CD8-positive, alpha-beta memory T cell (primary cell): ENCODE measurements around the gene FXYD5. TPM values are rescaled to one million over a fixed set of nuclear protein-coding genes. Genes with fewer than 3 reads are reported as not detected.
A peak's percentile ranks its signal among the peaks of the same experiment; 100 is the strongest.

Experiments
- CTCF ChIA-PET: fragments of 350-600 bp; sonication (Branson Sonifier 250); formaldehyde crosslinking; loops from one replicate; lab custom pipeline; 2021; ENCODE audit warnings: antibody characterized with exemption; lab: Charles Lee
- POLR2A ChIA-PET: fragments of 350-600 bp; sonication (Branson Sonifier 250); formaldehyde crosslinking; loops from one replicate; lab custom pipeline; 2021; ENCODE audit warnings: antibody characterized with exemption; lab: Charles Lee
- DNase-seq, 5 donors: peaks; one replicate each; pipeline versions ENCODE4 v3.0.0 to v3.0.0-alpha.2; 2020 to 2022; ENCODE audit warnings: mixed read lengths in 1 of 5
- H3K27ac ChIP-seq: one replicate; pipeline ENCODE4 v1.7.0; 2013; ENCODE audit warnings: low read depth, mild to moderate bottlenecking, low read length, moderate library complexity
- H3K27me3 ChIP-seq: 2 replicates; pipeline ENCODE4 v1.7.0; 2013; ENCODE audit warnings: low read length, mild to moderate bottlenecking; ENCODE audit not compliant: insufficient read depth, poor library complexity, severe bottlenecking
- H3K36me3 ChIP-seq: 2 replicates; pipeline ENCODE4 v1.7.0; 2013; ENCODE audit warnings: mild to moderate bottlenecking, low read length, moderate library complexity; ENCODE audit not compliant: insufficient read depth
- H3K4me1 ChIP-seq: 2 replicates; pipeline ENCODE4 v1.7.0; 2013; ENCODE audit warnings: mild to moderate bottlenecking, low read length, moderate library complexity; ENCODE audit not compliant: insufficient read depth
- H3K4me3 ChIP-seq: 2 replicates; pipeline ENCODE4 v1.7.0; 2013; ENCODE audit warnings: mild to moderate bottlenecking, low read length
- H3K9me3 ChIP-seq: 2 replicates; pipeline ENCODE4 v1.7.0; 2013; ENCODE audit warnings: mild to moderate bottlenecking, low read length
- H3K27ac Mint-ChIP-seq, 8 donors: one replicate each; pipeline ENCODE4 v1.8.0; 2020 to 2021; ENCODE audit warnings: mixed read lengths in 8 of 8, mild to moderate bottlenecking in 6 of 8, inconsistent platforms in 3 of 8, moderate library complexity in 3 of 8
- H3K27me3 Mint-ChIP-seq, 2 donors: one replicate each; pipeline ENCODE4 v1.8.0; 2020 to 2021; ENCODE audit warnings: mixed read lengths in 2 of 2, mild to moderate bottlenecking in 1 of 2, moderate library complexity in 1 of 2
- H3K36me3 Mint-ChIP-seq, 3 donors: one replicate each; pipeline ENCODE4 v1.8.0; 2020 to 2021; ENCODE audit warnings: mixed read lengths in 3 of 3, inconsistent platforms in 1 of 3, mild to moderate bottlenecking in 1 of 3
- H3K4me1 Mint-ChIP-seq, 3 donors: one replicate each; pipeline ENCODE4 v1.8.0; 2020 to 2021; ENCODE audit warnings: mixed read lengths in 3 of 3, inconsistent platforms in 1 of 3, mild to moderate bottlenecking in 1 of 3
- H3K4me3 Mint-ChIP-seq, 7 donors: one replicate each; pipeline ENCODE4 v1.8.0; 2020 to 2021; ENCODE audit warnings: mixed read lengths in 7 of 7, mild to moderate bottlenecking in 6 of 7, moderate library complexity in 4 of 7, inconsistent platforms in 2 of 7
- H3K9me3 Mint-ChIP-seq, 5 donors: one replicate each; pipeline ENCODE4 v1.8.0; 2020 to 2022; ENCODE audit warnings: mixed read lengths in 5 of 5, mild to moderate bottlenecking in 3 of 5, moderate library complexity in 2 of 5, inconsistent platforms in 1 of 5
- polyA plus RNA-seq: library from polyadenylated mRNA; unstranded; fragments of 300-500 nt; fragmentation: Illumina TruSeq; gene quantifications from one replicate; pipeline ENCODE4 v1.2.3, GENCODE V29; 2021
- total RNA-seq, 2 experiments: library from RNA; stranded (reverse); gene quantifications; one replicate each; pipeline ENCODE4 v1.2.3, GENCODE V29; 2021

The FXYD5 gene
- total and polyA plus RNA-seq, 3 experiments from 2014 or later = 295 to 560 (median 295) TPM

DNA sequence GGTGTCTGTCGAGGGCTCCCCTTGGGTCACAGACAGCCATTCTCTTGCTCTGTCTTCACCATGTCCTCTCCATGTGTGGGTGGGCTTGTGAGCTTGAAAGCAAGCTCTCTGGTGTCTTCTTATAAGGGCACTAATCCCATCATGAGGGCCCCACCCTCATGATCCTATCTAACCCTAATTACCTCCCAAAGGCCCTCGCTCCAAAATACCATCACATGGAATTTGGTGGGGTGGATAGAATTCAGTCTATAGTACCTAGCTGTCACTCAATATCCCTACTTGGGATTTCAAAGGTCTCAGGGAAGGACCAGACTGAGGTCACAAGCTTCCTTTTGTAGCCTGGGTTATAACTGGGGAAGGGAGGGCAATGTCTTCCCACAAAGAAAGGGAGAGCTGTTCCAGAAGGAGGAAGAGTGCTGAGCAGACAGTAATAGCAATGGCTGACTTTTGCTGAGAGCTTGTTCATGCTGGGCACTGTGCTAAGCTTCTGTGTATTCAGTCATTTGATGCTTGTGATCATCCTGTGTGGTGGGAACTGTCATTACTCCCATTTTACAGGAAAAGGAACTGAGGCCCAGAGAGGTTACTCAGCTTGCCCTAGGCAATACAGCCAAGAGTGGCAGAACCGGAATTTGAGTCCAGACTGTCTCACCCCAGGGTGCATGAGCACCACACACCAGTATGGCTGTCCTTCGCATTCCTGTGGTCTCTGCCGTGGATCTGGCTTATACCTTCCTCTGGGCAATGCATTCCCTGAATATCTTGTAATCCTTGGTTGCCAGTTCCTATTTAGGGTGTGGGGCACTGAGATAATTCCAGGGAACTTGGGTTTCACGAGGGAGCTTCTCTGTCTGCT is 8.2 kb downstream of the FXYD5 start:
- H3K4me1 Mint-ChIP-seq = peaks cover 43 to 64% (median 64%) of the 10 kb centered on the region in 3 donors
- no peak overlapping the region for H3K4me3 Mint-ChIP-seq
- no peak for DNase-seq
- Histone ChIP-seq H3K27me3 (no peaks in the 10 kb centered on the region), H3K4me3 (no peak overlapping the region), H3K9me3 (peaks cover 8% of the 10 kb centered on the region), H3K4me1 (peaks cover 22% of the 10 kb centered on the region), H3K27ac (no peak overlapping the region), H3K36me3 (peaks cover 84% of the 10 kb centered on the region)
- ChIA-PET CTCF (interaction anchor here (0.7 to 1.8 kb wide), 4 partner anchors 9 to 78 kb away, joined by 3 to 5 read pairs (median 4); partner anchors contain the start of gene FXYD5), POLR2A (no interaction called here)
- peaks cover 0 to 2% of the 10 kb centered on the region in 2 donors for H3K27me3 Mint-ChIP-seq
- peaks cover 0 to 14% (median 5%) of the 10 kb centered on the region in 5 donors for H3K9me3 Mint-ChIP-seq
- H3K27ac Mint-ChIP-seq = peak overlapping the region; percentile 44 to 88 (median 63)
- H3K36me3 Mint-ChIP-seq = peaks cover 58 to 99% (median 58%) of the 10 kb centered on the region in 3 donors

DNA sequence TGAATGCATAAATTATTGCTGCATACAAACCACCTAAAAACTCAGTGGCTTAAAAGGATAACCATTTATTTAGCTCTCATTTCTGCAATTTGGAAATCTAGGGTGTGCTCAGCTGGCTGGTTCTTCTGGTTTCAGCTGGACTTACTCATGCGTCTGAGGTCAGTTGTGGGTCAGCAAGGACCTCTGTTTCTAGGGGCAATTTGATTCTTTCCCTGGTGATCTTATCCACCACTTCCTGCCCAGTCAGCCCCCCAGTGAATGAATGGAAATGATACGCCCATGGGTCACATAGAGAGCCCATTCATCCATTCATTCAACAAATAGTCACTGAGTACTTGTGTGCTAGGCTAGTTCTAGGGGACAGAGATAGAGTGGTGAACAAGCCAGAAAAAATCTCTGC is 9.9 kb downstream of the FXYD5 start:
- Histone ChIP-seq H3K4me1 (peaks cover 23% of the 10 kb centered on the region), H3K36me3 (peaks cover 75% of the 10 kb centered on the region), H3K27me3 (no peaks in the 10 kb centered on the region), H3K4me3 (no peak overlapping the region), H3K9me3 (peaks cover 8% of the 10 kb centered on the region), H3K27ac (no peak overlapping the region)
- ChIA-PET CTCF (interaction anchor here (1.3 kb wide), 1 partner anchor 331 kb away, joined by 3 read pairs; no protein-coding TSS in a partner anchor), POLR2A (no interaction called here)
- Mint-ChIP-seq H3K36me3 (peaks cover 46 to 96% (median 53%) of the 10 kb centered on the region in 3 donors), H3K4me1 (peaks cover 31 to 61% (median 55%) of the 10 kb centered on the region in 3 donors), H3K9me3 (peaks cover 0 to 14% (median 5%) of the 10 kb centered on the region in 5 donors), H3K4me3 (no peak overlapping the region), H3K27me3 (peaks cover 0 to 2% of the 10 kb centered on the region in 2 donors), H3K27ac (peak overlapping the region in 7 of 8 donors; percentile 31 to 83 (median 54))
- no peak for DNase-seq

DNA sequence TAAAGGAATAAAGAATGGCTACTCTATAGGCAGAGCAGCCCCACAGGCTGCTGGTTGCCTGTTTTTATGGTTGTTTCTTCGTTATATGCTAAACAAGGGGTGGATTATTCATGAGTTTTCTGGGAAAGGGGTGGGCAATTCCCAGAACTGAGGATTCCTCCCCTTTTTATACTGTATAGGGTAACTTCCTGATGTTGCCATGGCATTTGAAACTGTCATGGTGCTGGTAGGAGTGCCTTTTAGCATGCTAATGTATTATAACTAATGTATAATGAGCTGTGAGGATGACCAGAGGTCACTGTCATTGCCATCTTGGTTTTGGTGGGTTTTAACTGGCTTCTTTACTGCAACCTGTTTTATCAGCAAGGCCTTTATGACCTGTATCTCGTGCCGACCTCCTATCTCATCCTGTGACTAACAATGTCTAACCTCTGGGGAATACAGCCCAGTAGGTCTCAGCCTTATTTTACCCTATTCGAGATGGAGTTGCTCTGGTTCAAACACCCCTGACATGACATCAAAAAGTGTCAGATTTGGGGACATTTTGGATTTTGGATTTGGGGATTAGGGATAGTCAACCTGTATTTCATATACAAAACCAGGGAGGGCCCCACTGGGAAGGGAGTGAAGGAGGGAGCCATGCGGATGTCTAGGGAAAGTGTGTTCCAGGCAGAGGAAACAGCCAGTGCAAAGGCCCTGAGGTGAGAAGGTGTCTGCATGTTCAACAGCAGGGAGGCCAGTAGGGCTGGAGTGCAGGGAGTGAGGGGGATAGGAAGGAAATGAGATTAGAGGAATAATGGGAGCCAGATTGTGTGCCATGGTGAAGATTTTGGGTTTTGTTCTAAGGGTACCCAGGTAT is 10.9 kb downstream of the FXYD5 start:
- Mint-ChIP-seq H3K4me1 (peaks cover 30 to 59% (median 53%) of the 10 kb centered on the region in 3 donors), H3K36me3 (peaks cover 44 to 96% (median 51%) of the 10 kb centered on the region in 3 donors), H3K9me3 (peaks cover 0 to 14% (median 5%) of the 10 kb centered on the region in 5 donors), H3K27ac (peak overlapping the region in 7 of 8 donors; percentile 19 to 80 (median 50)), H3K27me3 (peaks cover 0 to 2% of the 10 kb centered on the region in 2 donors), H3K4me3 (no peak overlapping the region)
- Histone ChIP-seq H3K4me1 (peaks cover 23% of the 10 kb centered on the region), H3K4me3 (peak overlapping the region; percentile 0), H3K27ac (peak overlapping the region; percentile 18), H3K27me3 (no peaks in the 10 kb centered on the region), H3K9me3 (peaks cover 8% of the 10 kb centered on the region), H3K36me3 (peaks cover 72% of the 10 kb centered on the region)
- ChIA-PET POLR2A (no interaction called here), CTCF (interaction anchor here (0.9 kb wide), 1 partner anchor 23 kb away, joined by 3 read pairs; no protein-coding TSS in a partner anchor)
- no peak for DNase-seq

DNA sequence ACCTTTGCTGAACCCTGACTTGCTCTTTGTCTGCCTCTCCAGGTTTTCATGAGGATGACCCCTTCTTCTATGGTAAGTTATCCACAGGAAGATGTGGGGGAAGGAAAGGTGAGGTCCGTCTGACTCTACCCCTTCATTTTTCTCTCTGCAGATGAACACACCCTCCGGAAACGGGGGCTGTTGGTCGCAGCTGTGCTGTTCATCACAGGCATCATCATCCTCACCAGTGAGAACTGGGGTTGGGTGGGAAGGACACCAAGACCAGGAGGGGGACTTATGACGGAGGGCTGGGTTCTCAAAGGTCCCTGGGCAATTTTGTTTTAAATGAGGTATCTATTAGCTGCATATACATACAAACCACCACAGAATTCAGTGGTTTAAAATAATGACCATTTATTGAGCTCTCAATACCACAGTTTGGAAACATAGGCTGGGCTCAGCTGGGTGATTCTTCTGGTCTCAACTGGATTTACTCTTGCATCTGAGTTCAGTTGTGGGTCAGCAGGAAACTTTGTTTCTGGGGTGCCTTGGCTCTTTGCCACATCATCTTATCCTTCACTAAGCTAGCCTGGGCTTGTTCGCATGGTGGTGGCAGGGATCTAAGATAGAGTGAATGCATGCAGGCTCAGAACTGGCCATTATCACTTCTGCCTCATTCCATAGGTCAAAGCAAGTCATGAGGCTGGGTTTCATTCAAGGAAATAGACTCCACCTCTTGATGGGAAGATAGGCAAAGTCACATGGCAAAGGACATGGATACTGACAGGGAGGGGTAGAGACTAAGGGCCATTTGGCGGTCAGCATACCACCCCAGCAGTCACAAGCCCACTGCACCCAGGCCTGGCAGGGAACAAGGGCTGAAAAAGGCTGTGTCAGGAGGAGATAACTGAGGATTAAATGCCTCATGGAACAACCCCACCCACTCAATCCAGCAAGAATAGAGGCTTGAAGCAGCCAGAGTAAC is 11.8 kb downstream of the FXYD5 start:
- Histone ChIP-seq H3K4me3 (peak overlapping the region; percentile 0), H3K27ac (peak overlapping the region; percentile 18), H3K27me3 (no peaks in the 10 kb centered on the region), H3K36me3 (peaks cover 63% of the 10 kb centered on the region), H3K4me1 (peaks cover 23% of the 10 kb centered on the region), H3K9me3 (peaks cover 8% of the 10 kb centered on the region)
- Mint-ChIP-seq H3K4me1 (peaks cover 29 to 55% (median 50%) of the 10 kb centered on the region in 3 donors), H3K27ac (peak overlapping the region; percentile 72 to 94 (median 90)), H3K9me3 (peaks cover 0 to 14% (median 5%) of the 10 kb centered on the region in 5 donors), H3K4me3 (peak overlapping the region in 2 of 7 donors; percentile 9 to 34), H3K27me3 (peaks cover 0 to 2% of the 10 kb centered on the region in 2 donors), H3K36me3 (peaks cover 40 to 92% (median 43%) of the 10 kb centered on the region in 3 donors)
- CTCF ChIA-PET = interaction anchor here (0.9 to 1.5 kb wide), 3 partner anchors 12 to 122 kb away, joined by 3 to 4 read pairs (median 3); partner anchors contain the start of gene FXYD5
- no peak for DNase-seq
- POLR2A ChIA-PET = no interaction called here

DNA sequence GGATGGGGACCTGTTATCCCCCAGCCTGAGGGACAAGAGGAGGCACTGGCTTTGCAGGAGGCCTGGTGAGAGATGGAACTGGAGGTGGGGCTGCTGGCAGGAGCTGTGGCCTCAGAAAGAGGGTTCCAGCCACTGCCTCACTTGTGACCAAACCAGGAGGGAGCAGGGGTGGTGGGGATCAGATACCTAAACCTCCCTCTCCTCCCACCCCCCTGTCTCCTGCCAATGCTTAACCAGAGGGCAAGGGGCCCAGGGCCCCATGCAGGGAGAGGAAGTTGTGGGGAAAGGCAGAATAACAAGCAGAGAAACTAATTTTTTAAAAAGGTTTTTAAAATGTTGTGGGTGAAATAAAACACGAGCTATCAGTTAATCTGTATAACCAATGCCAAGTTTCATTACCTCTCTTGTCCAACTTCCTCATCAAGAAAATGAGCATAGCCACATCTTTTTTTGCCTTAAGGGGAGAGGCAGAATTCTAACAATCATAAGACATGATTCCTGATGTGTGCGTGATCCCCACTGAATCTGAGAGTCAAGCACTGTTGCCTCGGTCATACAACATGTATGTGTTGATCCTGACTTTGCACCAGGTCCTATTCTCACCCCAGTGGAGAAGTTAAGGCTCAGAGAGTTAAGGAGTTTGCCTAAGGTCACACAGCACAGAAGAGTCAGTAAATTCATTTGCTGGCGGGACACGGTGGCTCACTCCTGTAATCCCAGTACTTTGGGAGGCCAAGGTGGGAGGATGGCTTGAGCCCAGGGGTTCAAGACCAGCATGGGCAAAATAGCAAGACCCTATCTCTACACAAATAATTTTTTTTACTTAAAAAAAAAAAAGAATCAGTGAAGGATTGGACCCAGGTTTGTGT is 12.9 kb downstream of the FXYD5 start:
- Mint-ChIP-seq H3K36me3 (peaks cover 30 to 85% (median 33%) of the 10 kb centered on the region in 3 donors), H3K4me3 (peak overlapping the region in 4 of 7 donors; percentile 25 to 43 (median 31)), H3K27me3 (peaks cover 0 to 2% of the 10 kb centered on the region in 2 donors), H3K9me3 (peaks cover 0 to 14% (median 2%) of the 10 kb centered on the region in 5 donors), H3K27ac (peak overlapping the region; percentile 68 to 94 (median 88)), H3K4me1 (peaks cover 29 to 57% (median 50%) of the 10 kb centered on the region in 3 donors)
- Histone ChIP-seq H3K4me1 (peaks cover 33% of the 10 kb centered on the region), H3K4me3 (no peak overlapping the region), H3K36me3 (peaks cover 54% of the 10 kb centered on the region), H3K27me3 (no peaks in the 10 kb centered on the region), H3K9me3 (peaks cover 8% of the 10 kb centered on the region), H3K27ac (peak overlapping the region; percentile 18)
- CTCF ChIA-PET = interaction anchor here (1.0 to 1.7 kb wide), 3 partner anchors 13 to 123 kb away, joined by 3 to 4 read pairs (median 4); partner anchors contain the start of gene FXYD5
- POLR2A ChIA-PET = no interaction called here
- peak in 1 of 5 donors; percentile 22 for DNase-seq

DNA sequence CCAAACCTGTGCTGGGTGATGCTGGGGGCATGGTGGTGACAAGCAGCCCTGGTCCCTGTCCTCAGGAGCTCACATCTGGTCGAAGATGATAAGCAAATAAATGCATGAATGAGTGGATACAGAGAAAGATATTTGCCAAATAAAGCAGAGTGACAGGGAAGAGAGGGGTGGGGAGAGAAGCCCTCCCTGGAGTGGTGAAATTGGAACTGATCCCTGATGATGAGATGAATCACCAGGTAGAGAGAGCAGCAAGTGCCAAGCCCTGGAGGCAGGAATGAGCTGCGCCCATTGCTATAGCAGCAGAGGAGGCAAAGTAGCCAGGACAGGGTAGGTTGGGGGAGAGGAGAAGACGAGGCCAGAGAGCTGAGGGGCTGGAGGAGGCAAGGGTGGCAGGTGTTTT is 13.7 kb downstream of the FXYD5 start:
- ChIA-PET CTCF (interaction anchor here (1.7 kb wide), 1 partner anchor 36 kb away, joined by 4 read pairs; no protein-coding TSS in a partner anchor), POLR2A (interaction anchor here (1.0 kb wide), 1 partner anchor 43 kb away, joined by 7 read pairs; no protein-coding TSS in a partner anchor)
- peak overlapping the region in 6 of 8 donors; percentile 20 to 94 (median 75) for H3K27ac Mint-ChIP-seq
- Histone ChIP-seq H3K36me3 (peaks cover 48% of the 10 kb centered on the region), H3K4me1 (peaks cover 40% of the 10 kb centered on the region), H3K9me3 (peaks cover 8% of the 10 kb centered on the region), H3K27me3 (no peaks in the 10 kb centered on the region), H3K27ac (no peak overlapping the region), H3K4me3 (no peak overlapping the region)
- H3K27me3 Mint-ChIP-seq = no peaks in the 10 kb centered on the region
- H3K9me3 Mint-ChIP-seq = peaks cover 0 to 14% (median 2%) of the 10 kb centered on the region in 5 donors
- peaks cover 26 to 80% (median 28%) of the 10 kb centered on the region in 3 donors for H3K36me3 Mint-ChIP-seq
- H3K4me1 Mint-ChIP-seq = peaks cover 27 to 61% (median 53%) of the 10 kb centered on the region in 3 donors
- peak overlapping the region in 1 of 7 donors; percentile 13 for H3K4me3 Mint-ChIP-seq
- no peak for DNase-seq
